Mucosa of descending colon (tissue), 3 donors: Measurements from ENCODE around the gene CCL11. TPM values are rescaled to one million over a fixed set of nuclear protein-coding genes. Genes with fewer than 3 reads are reported as not detected.

Experiments used
- ATAC-seq: fragments of 200-7000 bp; cut with Tn5 transposase; one replicate; pipeline ENCODE4 v1.9.1; 2020; ENCODE audit warnings: mild to moderate bottlenecking, moderate library complexity
- DNase-seq, 3 donors: peaks; one replicate each; pipeline ENCODE4 v3.0.0-alpha.2; 2020
- H3K36me3 ChIP-seq: fragments of 200-600 bp; one replicate; pipeline ENCODE4 v1.8.0; 2021; ENCODE audit warnings: low read depth, mild to moderate bottlenecking
- H3K4me1 ChIP-seq: fragments of 200-600 bp; one replicate; pipeline ENCODE4 v1.8.0; 2021; ENCODE audit warnings: low read depth, mild to moderate bottlenecking
- H3K4me3 ChIP-seq: fragments of 200-600 bp; one replicate; pipeline ENCODE4 v1.8.0; 2021; ENCODE audit warnings: mild to moderate bottlenecking
- H3K9me3 ChIP-seq: fragments of 200-600 bp; one replicate; pipeline ENCODE4 v1.8.0; 2021; ENCODE audit warnings: mild to moderate bottlenecking
- intact Hi-C, 2 donors: fragments of 100-400 bp; cut with DNase I in 1 of 2; cut with micrococcal nuclease in 1 of 2; formaldehyde crosslinking; loops; one replicate each; pipeline versions ENCODE4 v1.11.0 to v1.11.1; 2022; cut with DNase I, micrococcal nuclease
- total RNA-seq, 3 donors: library from RNA; stranded (reverse); fragmentation: NEBNext Ultra II Directional in 2 of 3; extraction: Animal tissue kit (Norgen Biotek cat#: 25700) in 2 of 3; gene quantifications; one replicate each; pipeline versions ENCODE4 v1.2.1 to v1.2.4, GENCODE V29; 2021 to 2023
- TF ChIP-seq, protein P1 (sequence below): fragments of 200-600 bp; IDR thresholded peaks from one replicate; pipeline ENCODE4 v1.8.0; 2022; ENCODE audit warnings: antibody characterized with exemption, mild to moderate bottlenecking
- donor health status: DM: no; HTN: no; CAD: no; lungs with moderate emphysema.
- donor health status: DM: no; HTN: no; CAD: no.
- donor health status: DM: no; HTN: yes; CAD: no.

CCL11 gene
- total RNA-seq, 3 donors from 2014 or later, result 0.72 to 22.3 (median 3.6) TPM

DNA sequence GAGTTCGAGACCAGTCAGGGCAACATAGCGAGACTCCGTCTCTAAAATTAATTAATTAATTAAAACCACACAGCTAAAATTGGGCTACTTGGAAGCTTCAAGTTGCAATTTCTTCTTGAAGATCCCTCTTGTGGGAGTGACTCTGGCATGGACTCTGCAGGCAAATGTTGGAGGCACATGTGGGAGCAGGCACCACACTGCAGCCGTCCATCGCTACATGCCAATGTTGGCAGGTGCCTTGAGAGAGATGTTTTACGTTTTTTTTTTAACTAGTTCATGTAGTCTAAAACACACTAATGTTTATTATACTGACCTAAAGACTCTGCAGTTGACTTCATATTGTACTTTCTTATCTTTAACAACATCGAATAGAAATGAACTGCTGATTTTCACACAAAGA, 25.7 kb downstream of the CCL11 start:
- no peak for DNase-seq
- ATAC-seq, result no peak
- intact Hi-C loops, result no loop called here
- Histone ChIP-seq H3K36me3 (no peaks in the 10 kb centered on the region), H3K4me3 (no peak overlapping the region), H3K4me1 (no peaks in the 10 kb centered on the region), H3K9me3 (no peaks in the 10 kb centered on the region)
- TF ChIP-seq, protein P1, sequence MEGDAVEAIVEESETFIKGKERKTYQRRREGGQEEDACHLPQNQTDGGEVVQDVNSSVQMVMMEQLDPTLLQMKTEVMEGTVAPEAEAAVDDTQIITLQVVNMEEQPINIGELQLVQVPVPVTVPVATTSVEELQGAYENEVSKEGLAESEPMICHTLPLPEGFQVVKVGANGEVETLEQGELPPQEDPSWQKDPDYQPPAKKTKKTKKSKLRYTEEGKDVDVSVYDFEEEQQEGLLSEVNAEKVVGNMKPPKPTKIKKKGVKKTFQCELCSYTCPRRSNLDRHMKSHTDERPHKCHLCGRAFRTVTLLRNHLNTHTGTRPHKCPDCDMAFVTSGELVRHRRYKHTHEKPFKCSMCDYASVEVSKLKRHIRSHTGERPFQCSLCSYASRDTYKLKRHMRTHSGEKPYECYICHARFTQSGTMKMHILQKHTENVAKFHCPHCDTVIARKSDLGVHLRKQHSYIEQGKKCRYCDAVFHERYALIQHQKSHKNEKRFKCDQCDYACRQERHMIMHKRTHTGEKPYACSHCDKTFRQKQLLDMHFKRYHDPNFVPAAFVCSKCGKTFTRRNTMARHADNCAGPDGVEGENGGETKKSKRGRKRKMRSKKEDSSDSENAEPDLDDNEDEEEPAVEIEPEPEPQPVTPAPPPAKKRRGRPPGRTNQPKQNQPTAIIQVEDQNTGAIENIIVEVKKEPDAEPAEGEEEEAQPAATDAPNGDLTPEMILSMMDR, result no peak

DNA sequence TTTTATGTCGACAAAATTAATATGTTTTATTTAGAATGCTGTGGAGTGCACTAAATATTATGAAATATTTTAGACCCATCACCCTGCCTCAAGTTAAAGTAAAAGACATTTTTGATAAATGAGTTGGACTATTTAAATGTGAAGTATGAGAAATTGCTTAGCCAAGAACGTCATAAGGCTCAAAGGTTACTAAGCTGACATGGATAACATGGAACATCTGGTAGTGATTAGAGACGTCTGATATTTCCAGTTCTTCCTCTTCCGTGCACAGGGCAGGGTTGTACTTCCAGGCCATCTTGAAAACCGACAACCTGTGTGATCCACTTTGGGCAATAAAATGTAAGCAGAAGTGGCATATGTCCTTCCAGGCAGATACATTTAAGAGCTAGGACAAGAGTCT, 26.5 kb downstream of the CCL11 start:
- intact Hi-C loops, result no loop called here
- TF ChIP-seq, protein P1, result no peak
- no peak for ATAC-seq
- no peaks in the 10 kb centered on the region for H3K36me3 ChIP-seq
- DNase-seq, result no peak
- H3K4me1 ChIP-seq, result no peaks in the 10 kb centered on the region
- no peaks in the 10 kb centered on the region for H3K9me3 ChIP-seq
- H3K4me3 ChIP-seq, result no peak overlapping the region

DNA sequence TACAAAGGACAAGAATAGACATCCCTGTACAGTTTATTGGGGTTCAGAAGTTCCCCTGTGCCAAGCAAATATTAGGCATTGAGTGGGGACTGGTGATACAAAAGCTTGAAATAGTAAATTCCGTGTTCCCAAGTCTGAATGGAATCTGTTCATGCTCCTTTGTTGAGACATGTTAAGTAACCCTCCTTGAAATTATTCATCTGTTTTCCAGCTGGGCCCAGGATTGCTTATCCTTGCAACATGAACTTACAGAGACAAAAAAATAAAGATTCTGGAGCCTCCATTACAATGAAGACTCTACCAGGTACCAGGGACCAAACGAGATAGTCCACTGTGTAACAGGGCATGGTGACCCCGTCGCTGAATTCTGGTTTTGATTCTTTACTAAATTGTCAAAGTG, 27.6 kb downstream of the CCL11 start:
- Histone ChIP-seq H3K36me3 (no peaks in the 10 kb centered on the region), H3K4me3 (no peak overlapping the region), H3K9me3 (no peaks in the 10 kb centered on the region), H3K4me1 (no peaks in the 10 kb centered on the region)
- intact Hi-C loops, result no loop called here
- no peak for DNase-seq
- no peak for ATAC-seq
- TF ChIP-seq, protein P1, result no peak

DNA sequence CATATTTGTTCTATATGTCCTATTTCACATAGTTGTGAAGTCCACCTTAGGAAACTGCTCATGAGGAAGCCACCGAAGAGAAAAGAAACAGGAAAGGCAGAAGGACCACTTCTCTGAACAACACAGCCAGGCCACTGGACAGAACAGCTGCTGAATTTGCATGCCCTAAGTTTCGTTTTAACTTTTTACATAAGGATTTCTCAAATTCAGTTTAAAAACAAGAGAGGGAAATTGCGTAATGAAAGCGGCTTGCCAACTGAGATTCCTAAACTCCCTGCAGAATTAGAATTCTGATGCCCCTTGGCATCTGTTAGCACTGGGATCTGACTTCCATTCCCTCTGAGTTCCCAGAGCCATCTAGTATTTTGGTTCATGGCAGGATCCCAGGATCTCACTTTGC, 28.7 kb downstream of the CCL11 start:
- no peaks in the 10 kb centered on the region for H3K4me1 ChIP-seq
- ATAC-seq, result peak; percentile 18
- no peaks in the 10 kb centered on the region for H3K36me3 ChIP-seq
- H3K9me3 ChIP-seq, result no peaks in the 10 kb centered on the region
- intact Hi-C loops, result no loop called here
- no peak overlapping the region for H3K4me3 ChIP-seq
- peak in 1 of 3 donors; percentile 37 for DNase-seq
- TF ChIP-seq, protein P1, result no peak

DNA sequence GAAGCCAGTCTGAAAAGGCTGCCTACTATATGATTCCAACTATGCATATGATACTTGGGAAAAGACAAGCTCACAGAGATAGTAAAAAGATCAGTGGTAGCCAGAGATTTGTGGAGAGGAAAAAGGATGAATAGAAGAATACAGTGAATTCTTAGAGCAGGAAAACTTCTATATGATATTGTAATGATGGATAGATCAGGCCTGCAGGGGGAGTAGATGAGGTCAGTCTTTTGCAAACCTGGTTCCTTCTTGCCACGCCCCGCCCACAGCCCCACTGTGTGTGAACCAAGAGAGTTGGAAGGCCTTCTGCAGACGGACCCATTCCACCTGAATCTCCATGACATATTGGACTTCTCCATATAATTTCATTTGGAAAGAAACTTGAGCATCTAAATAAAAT, 32.9 kb downstream of the CCL11 start:
- no peaks in the 10 kb centered on the region for H3K4me1 ChIP-seq
- no peak for ATAC-seq
- intact Hi-C loops, result no loop called here
- TF ChIP-seq, protein P1, result no peak
- H3K36me3 ChIP-seq, result no peaks in the 10 kb centered on the region
- no peak overlapping the region for H3K4me3 ChIP-seq
- no peaks in the 10 kb centered on the region for H3K9me3 ChIP-seq
- DNase-seq, result peak in 1 of 3 donors; percentile 29

DNA sequence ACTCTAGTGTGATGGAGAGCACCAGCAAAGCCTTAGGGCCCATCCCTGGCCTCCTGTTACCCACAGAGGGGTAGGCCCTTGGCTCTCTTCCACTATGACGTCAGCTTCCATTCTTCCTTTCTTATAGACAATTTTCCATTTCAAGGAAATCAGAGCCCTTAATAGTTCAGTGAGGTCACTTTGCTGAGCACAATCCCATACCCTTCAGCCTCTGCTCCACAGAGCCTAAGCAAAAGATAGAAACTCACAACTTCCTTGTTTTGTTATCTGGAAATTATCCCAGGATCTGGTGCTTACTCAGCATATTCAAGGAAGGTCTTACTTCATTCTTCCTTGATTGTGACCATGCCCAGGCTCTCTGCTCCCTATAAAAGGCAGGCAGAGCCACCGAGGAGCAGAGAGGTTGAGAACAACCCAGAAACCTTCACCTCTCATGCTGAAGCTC, 33.5 kb downstream of the CCL11 start, which contains the start of gene CCL8:
TSS of gene CCL8 (plus strand) at position 397 of the 445 bp plus-strand sequence. CDS start 67 bp downstream, outside the sequence.
- TF ChIP-seq, protein P1, result no peak
- Histone ChIP-seq H3K4me3 (no peak within 1 kb of the TSS), H3K9me3 (no peaks in the 10 kb centered on the region), H3K4me1 (no peaks in the 10 kb centered on the region), H3K36me3 (no peaks in the 10 kb centered on the region)
- no peak for DNase-seq
- intact Hi-C loops, result no loop called here
- ATAC-seq, result peak; percentile 9
